H9 (cell line): ENCODE data around the gene GABRA6. TPM values are rescaled to one million over a fixed set of nuclear protein-coding genes. Genes with fewer than 3 reads are reported as not detected.

Experiments
- DNase-seq: peaks from one replicate; pipeline ENCODE4 v3.0.0-alpha.2; 2017
- H2AFZ ChIP-seq: one replicate; pipeline ENCODE4 v1.6.1; 2013; ENCODE audit warnings: mild to moderate bottlenecking, low read length, control low read depth, moderate library complexity
- H2AK5ac ChIP-seq: 2 replicates; pipeline ENCODE4 v1.6.1; 2013; ENCODE audit warnings: low read length, control low read depth, mixed read lengths; ENCODE audit not compliant: insufficient read length
- H2BK120ac ChIP-seq: one replicate; pipeline ENCODE4 v1.6.1; 2013; ENCODE audit warnings: low read depth, mild to moderate bottlenecking, low read length, control low read depth, inconsistent platforms; ENCODE audit not compliant: poor library complexity, severe bottlenecking
- H2BK12ac ChIP-seq: 2 replicates; pipeline ENCODE4 v1.6.1; 2013; ENCODE audit warnings: low read length, control low read depth, mixed read lengths, low read depth; ENCODE audit not compliant: insufficient read length
- H2BK15ac ChIP-seq: 2 replicates; pipeline ENCODE4 v1.6.1; 2013; ENCODE audit warnings: low read depth, low read length, control low read depth
- H2BK20ac ChIP-seq: one replicate; pipeline ENCODE4 v1.6.1; 2013; ENCODE audit warnings: low read depth, mild to moderate bottlenecking, low read length, control low read depth, inconsistent platforms; ENCODE audit not compliant: poor library complexity, severe bottlenecking
- H2BK5ac ChIP-seq: 2 replicates; pipeline ENCODE4 v1.6.1; 2013; ENCODE audit warnings: low read length, control low read depth, mixed read lengths; ENCODE audit not compliant: insufficient read length
- H3K14ac ChIP-seq: 2 replicates; pipeline ENCODE4 v1.6.1; 2013; ENCODE audit warnings: low read length, control low read depth; ENCODE audit not compliant: insufficient read depth
- H3K18ac ChIP-seq: 2 replicates; pipeline ENCODE4 v1.6.1; 2013; ENCODE audit warnings: low read depth, mild to moderate bottlenecking, mixed read lengths, low read length, control low read depth; ENCODE audit not compliant: insufficient read length
- H3K23ac ChIP-seq: 2 replicates; pipeline ENCODE4 v1.6.1; 2013; ENCODE audit warnings: low read length, control low read depth, mixed read lengths, low read depth; ENCODE audit not compliant: insufficient read length
- H3K23me2 ChIP-seq: 2 replicates; pipeline ENCODE4 v1.6.1; 2013; ENCODE audit warnings: low read depth, mild to moderate bottlenecking, mixed read lengths, low read length, control low read depth; ENCODE audit not compliant: insufficient read length, poor library complexity, severe bottlenecking
- H3K27ac ChIP-seq: 2 replicates; pipeline ENCODE4 v1.5.1; 2013; ENCODE audit warnings: low read length, control low read depth, mixed read lengths, low read depth; ENCODE audit not compliant: insufficient read length
- H3K27me3 ChIP-seq: 2 replicates; pipeline ENCODE4 v1.6.1; 2013; ENCODE audit warnings: low read length, control low read depth, inconsistent platforms; ENCODE audit not compliant: insufficient read depth
- H3K4ac ChIP-seq: 2 replicates; pipeline ENCODE4 v1.6.1; 2013; ENCODE audit warnings: low read depth, mild to moderate bottlenecking, control low read depth, inconsistent platforms, low read length, moderate library complexity
- H3K4me1 ChIP-seq: 2 replicates; pipeline ENCODE4 v1.6.1; 2013; ENCODE audit warnings: low read length, control low read depth, inconsistent platforms; ENCODE audit not compliant: insufficient read depth
- H3K4me2 ChIP-seq: 2 replicates; pipeline ENCODE4 v1.6.1; 2013; ENCODE audit warnings: low read length, control low read depth, mixed read lengths; ENCODE audit not compliant: insufficient read length, insufficient read depth
- H3K56ac ChIP-seq: 2 replicates; pipeline ENCODE4 v1.6.1; 2013; ENCODE audit warnings: low read depth, mild to moderate bottlenecking, mixed read lengths, low read length, control low read depth; ENCODE audit not compliant: insufficient read length
- H3K79me1 ChIP-seq: 2 replicates; pipeline ENCODE4 v1.6.1; 2013; ENCODE audit warnings: low read depth, mild to moderate bottlenecking, moderate library complexity, low read length, control low read depth, inconsistent platforms; ENCODE audit not compliant: insufficient read depth, poor library complexity, severe bottlenecking
- H3K79me2 ChIP-seq: 2 replicates; pipeline ENCODE4 v1.6.1; 2013; ENCODE audit warnings: low read length, control low read depth, inconsistent platforms; ENCODE audit not compliant: insufficient read depth
- H3K9ac ChIP-seq: 2 replicates; pipeline ENCODE4 v1.6.1; 2013; ENCODE audit warnings: low read length, control low read depth, mixed read lengths; ENCODE audit not compliant: insufficient read length; ENCODE audit errors: extremely low read depth
- H3K9me3 ChIP-seq: one replicate; pipeline ENCODE4 v1.6.1; 2013; ENCODE audit warnings: low read depth, low read length, inconsistent platforms; ENCODE audit not compliant: control insufficient read depth
- H3T11ph ChIP-seq: one replicate; pipeline ENCODE4 v1.6.1; 2013; ENCODE audit warnings: mild to moderate bottlenecking, low read length, control low read depth, inconsistent platforms
- H4K20me1 ChIP-seq: one replicate; pipeline ENCODE4 v1.6.1; 2013; ENCODE audit not compliant: control insufficient read depth, insufficient read length, insufficient read depth
- H4K5ac ChIP-seq: 2 replicates; pipeline ENCODE4 v1.6.1; 2013; ENCODE audit warnings: low read depth, mild to moderate bottlenecking, mixed read lengths, low read length, control low read depth; ENCODE audit not compliant: insufficient read length
- H4K8ac ChIP-seq: replicated peaks from 2 replicates; pipeline ENCODE4 v1.6.1; 2013; ENCODE audit warnings: low read length, control low read depth, mixed read lengths, low read depth; ENCODE audit not compliant: insufficient read length
- H4K91ac ChIP-seq: 2 replicates; pipeline ENCODE4 v1.6.1; 2013; ENCODE audit warnings: low read depth, mild to moderate bottlenecking, moderate library complexity, mixed read lengths, low read length, control low read depth; ENCODE audit not compliant: insufficient read length
- H3K27ac Mint-ChIP-seq, 3 experiments: 2 replicates in 2 of 3; 3 replicates in 1 of 3; pipeline ENCODE4 v1.8.0; 2020 to 2021; ENCODE audit warnings: mixed read lengths in 3 of 3, mild to moderate bottlenecking in 1 of 3, moderate library complexity in 1 of 3
- H3K27me3 Mint-ChIP-seq: 2 replicates; pipeline ENCODE4 v1.8.0; 2021; ENCODE audit warnings: low read depth, mild to moderate bottlenecking, moderate library complexity, mixed read lengths
- H3K36me3 Mint-ChIP-seq, 3 experiments: 2 replicates in 2 of 3; 3 replicates in 1 of 3; pipeline ENCODE4 v1.8.0; 2020 to 2021; ENCODE audit warnings: low read depth in 3 of 3, mixed read lengths in 3 of 3; ENCODE audit not compliant: insufficient read depth in 1 of 3
- H3K4me1 Mint-ChIP-seq, 2 experiments: 2 replicates each; pipeline ENCODE4 v1.8.0; 2020; ENCODE audit warnings: mixed read lengths in 2 of 2
- H3K4me3 Mint-ChIP-seq, 2 experiments: 2 replicates in 1 of 2; 3 replicates in 1 of 2; pipeline ENCODE4 v1.8.0; 2020 to 2021; ENCODE audit warnings: mild to moderate bottlenecking in 2 of 2, mixed read lengths in 2 of 2, moderate library complexity in 1 of 2
- H3K9me3 Mint-ChIP-seq, 2 experiments: 2 replicates in 1 of 2; 3 replicates in 1 of 2; pipeline ENCODE4 v1.8.0; 2020; ENCODE audit warnings: mild to moderate bottlenecking in 2 of 2, mixed read lengths in 2 of 2, moderate library complexity in 1 of 2
- WGBS: extraction: QIAGEN DNeasy Blood & Tissue Kit; methylation state at CpG from one replicate; pipeline ENCODE4 v1.1.7; 2013; ENCODE audit warnings: missing lambda C conversion rate, low lambda C conversion rate, mixed read lengths; ENCODE audit not compliant: insufficient read length; ENCODE audit errors: extremely low coverage; 5-methylcytosine and 5-hydroxymethylcytosine counted together
- total RNA-seq: library from RNA; stranded (reverse); gene quantifications from 2 replicates; pipeline ENCODE4 v1.2.1, GENCODE V29; 2021
- TF ChIP-seq, protein P1 (sequence below): fragments of 200-600 bp; sonication (generic); conservative IDR thresholded peaks from 3 replicates; pipeline ENCODE4 v1.8.0; 2021; ENCODE audit warnings: antibody characterized with exemption, mild to moderate bottlenecking

The GABRA6 gene
- total RNA-seq, 1 experiment from 2014 or later, result not detected

- no peak overlapping the region for H2BK12ac ChIP-seq
- peaks cover 4 to 5% of the 10 kb centered on the region in 2 experiments; a peak in 2 of 4 replicates for H3K4me1 Mint-ChIP-seq
- no peaks in the 10 kb centered on the region for H3K23me2 ChIP-seq
- no peaks in the 10 kb centered on the region for H3K9me3 Mint-ChIP-seq
- H3K4me1 ChIP-seq, result no peaks in the 10 kb centered on the region
- no peak overlapping the region for H2BK5ac ChIP-seq
- no peak overlapping the region for H3K18ac ChIP-seq
- no peaks in the 10 kb centered on the region for H4K20me1 ChIP-seq
- no peak overlapping the region for H2BK20ac ChIP-seq
- no peaks in the 10 kb centered on the region for H3K27me3 ChIP-seq
- no peak overlapping the region for H3T11ph ChIP-seq
- H2BK15ac ChIP-seq, result no peak overlapping the region
- no peaks in the 10 kb centered on the region for H3K27me3 Mint-ChIP-seq
- no peak overlapping the region for H2AFZ ChIP-seq
- no CpG with 5 or more reads among the region's 1 CpG for WGBS
- TF ChIP-seq, protein P1, sequence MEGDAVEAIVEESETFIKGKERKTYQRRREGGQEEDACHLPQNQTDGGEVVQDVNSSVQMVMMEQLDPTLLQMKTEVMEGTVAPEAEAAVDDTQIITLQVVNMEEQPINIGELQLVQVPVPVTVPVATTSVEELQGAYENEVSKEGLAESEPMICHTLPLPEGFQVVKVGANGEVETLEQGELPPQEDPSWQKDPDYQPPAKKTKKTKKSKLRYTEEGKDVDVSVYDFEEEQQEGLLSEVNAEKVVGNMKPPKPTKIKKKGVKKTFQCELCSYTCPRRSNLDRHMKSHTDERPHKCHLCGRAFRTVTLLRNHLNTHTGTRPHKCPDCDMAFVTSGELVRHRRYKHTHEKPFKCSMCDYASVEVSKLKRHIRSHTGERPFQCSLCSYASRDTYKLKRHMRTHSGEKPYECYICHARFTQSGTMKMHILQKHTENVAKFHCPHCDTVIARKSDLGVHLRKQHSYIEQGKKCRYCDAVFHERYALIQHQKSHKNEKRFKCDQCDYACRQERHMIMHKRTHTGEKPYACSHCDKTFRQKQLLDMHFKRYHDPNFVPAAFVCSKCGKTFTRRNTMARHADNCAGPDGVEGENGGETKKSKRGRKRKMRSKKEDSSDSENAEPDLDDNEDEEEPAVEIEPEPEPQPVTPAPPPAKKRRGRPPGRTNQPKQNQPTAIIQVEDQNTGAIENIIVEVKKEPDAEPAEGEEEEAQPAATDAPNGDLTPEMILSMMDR, result no peak
- H2BK120ac ChIP-seq, result no peak overlapping the region
- no peak for DNase-seq
- H3K23ac ChIP-seq, result no peak overlapping the region
- H3K4me2 ChIP-seq, result no peak overlapping the region
- no peaks in the 10 kb centered on the region for H3K79me2 ChIP-seq
- H3K56ac ChIP-seq, result no peak overlapping the region
- H3K36me3 Mint-ChIP-seq, result no peaks in the 10 kb centered on the region
- no peak overlapping the region for H3K4me3 Mint-ChIP-seq
- no peak overlapping the region for H3K14ac ChIP-seq
- H3K27ac ChIP-seq, result no peak overlapping the region
- H4K8ac ChIP-seq, result no peak overlapping the region
- no peak overlapping the region for H2AK5ac ChIP-seq
- H3K4ac ChIP-seq, result no peak overlapping the region
- no peaks in the 10 kb centered on the region for H3K9me3 ChIP-seq
- no peaks in the 10 kb centered on the region for H3K79me1 ChIP-seq
- H4K5ac ChIP-seq, result no peak overlapping the region
- H4K91ac ChIP-seq, result no peak overlapping the region
- no peak overlapping the region for H3K9ac ChIP-seq
- no peak overlapping the region for H3K27ac Mint-ChIP-seq
Measured at GRCh38 chr5:161734741-161735140, 49.2 kb downstream of the GABRA6 start.
